Endometrium (tissue), 2 donors: Measurements from ENCODE around the gene TENT5C.

ENCODE experiments used
- FAIRE-seq: peaks from 2 replicates; lab custom pipeline; 2012; peaks lifted over from hg19 to GRCh38; lab: Jason Lieb, UNC
- donor health status: control.
- donor health status: control.

The TENT5C gene

GRCh38 chr1:117613969-117614729 is 8.3 kb downstream of the TENT5C start:
- no peak for FAIRE-seq

GRCh38 chr1:117615474-117615873 is 9.6 kb downstream of the TENT5C start:
- FAIRE-seq = no peak

GRCh38 chr1:117616356-117616755 is 10.5 kb downstream of the TENT5C start:
- no peak for FAIRE-seq

- no peak for FAIRE-seq
These were observed 11.1 kb downstream of the TENT5C start for GRCh38 chr1:117616967-117617366.

GRCh38 chr1:117618450-117619122 is 12.7 kb downstream of the TENT5C start:
- no peak for FAIRE-seq

GRCh38 chr1:117620440-117620839 is 14.6 kb downstream of the TENT5C start:
- FAIRE-seq = no peak

- no peak for FAIRE-seq
These were observed 15.5 kb downstream of the TENT5C start for GRCh38 chr1:117621316-117621715.

GRCh38 chr1:117622726-117623125 is 16.9 kb downstream of the TENT5C start:
- FAIRE-seq = no peak

- FAIRE-seq = no peak
These were observed 17.3 kb downstream of the TENT5C start for GRCh38 chr1:117623141-117623540.

- FAIRE-seq = no peak
These were observed 17.9 kb downstream of the TENT5C start for GRCh38 chr1:117623698-117624097.

GRCh38 chr1:117627546-117628130 is 21.8 kb downstream of the TENT5C start:
- FAIRE-seq = no peak

- FAIRE-seq = no peak
These were observed 22.5 kb downstream of the TENT5C start for GRCh38 chr1:117628343-117628742.

- FAIRE-seq = no peak
These were observed 24.0 kb downstream of the TENT5C start for GRCh38 chr1:117629625-117630422.

- no peak for FAIRE-seq
These were observed 24.7 kb downstream of the TENT5C start for GRCh38 chr1:117630423-117630998.

GRCh38 chr1:117631359-117632160 is 25.7 kb downstream of the TENT5C start:
- no peak for FAIRE-seq

GRCh38 chr1:117632269-117633067 is 26.6 kb downstream of the TENT5C start:
- no peak for FAIRE-seq

GRCh38 chr1:117633068-117633345 is 27.2 kb downstream of the TENT5C start:
- FAIRE-seq = no peak

- no peak for FAIRE-seq
These were observed 27.6 kb downstream of the TENT5C start for GRCh38 chr1:117633423-117633822.

- no peak for FAIRE-seq
These were observed 28.1 kb downstream of the TENT5C start for GRCh38 chr1:117633936-117634335.

GRCh38 chr1:117634631-117635030 is 28.8 kb downstream of the TENT5C start:
- no peak for FAIRE-seq

- no peak for FAIRE-seq
These were observed 30.0 kb downstream of the TENT5C start for GRCh38 chr1:117635805-117636204.
